SU-DHL-6 (cell line): Measurements from ENCODE around the gene SLC25A25.
"Not testable (repeated sequence)": the region's sequence is repeated elsewhere in the genome, so short reads cannot be mapped to it uniquely, and the experiment has no call there.

Source experiments
- CTCF ChIP-seq: fragments of 200-600 bp; sonication (generic); IDR thresholded peaks from one replicate; pipeline ENCODE4 v1.5.1; 2017; ENCODE audit warnings: antibody characterized with exemption, mild to moderate bottlenecking, low read length, moderate library complexity; ENCODE audit not compliant: insufficient read depth, poor library complexity, severe bottlenecking
- EZH2phosphoT487 ChIP-seq: fragments of 200-600 bp; sonication (generic), shearing (Covaris generic); conservative IDR thresholded peaks from 2 replicates; pipeline ENCODE4 v1.6.1; 2018; ENCODE audit warnings: mild to moderate bottlenecking, antibody characterized with exemption, low read length, moderate library complexity, mixed read lengths

DNA sequence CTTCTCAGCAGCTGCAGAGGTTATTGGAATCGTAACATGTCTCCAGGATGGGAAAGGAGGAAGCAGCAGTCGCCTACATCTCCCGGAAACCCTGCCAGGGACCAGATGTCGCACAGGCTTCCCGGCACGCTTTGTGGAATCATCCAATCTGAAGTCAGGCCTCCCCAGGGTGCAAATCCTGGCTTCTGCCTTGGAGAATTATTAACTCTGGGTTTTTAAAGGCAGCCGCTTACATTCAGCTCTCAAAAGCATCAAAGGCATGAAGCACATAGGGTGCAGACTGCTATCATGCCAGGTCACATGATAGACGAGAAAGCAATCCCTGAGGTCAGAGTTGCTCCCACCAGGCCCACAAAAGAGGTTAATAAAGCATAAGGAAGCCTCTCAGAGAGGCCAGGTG, 64.1 kb downstream of the SLC25A25 start:
- not testable (repeated sequence) for TF ChIP-seq CTCF, EZH2phosphoT487
